ENCODE data around the gene TP53.
A peak's percentile ranks its signal among the peaks of the same experiment; 100 is the strongest.

The TP53 gene

GRCh38 chr17:7687072-7687907 is at the start of gene TP53:
TSS of gene TP53 (minus strand) at chr17:7687490. CDS start at chr17:7676594, 10,896 bp downstream.
- peak; percentile 64 for DNase-seq

GRCh38 chr17:7732981-7733539 is 45.8 kb upstream of the TP53 start:
- DNase-seq, result no peak

- DNase-seq, result no peak
Measured at GRCh38 chr17:7729816-7730215, 42.5 kb upstream of the TP53 start.

GRCh38 chr17:7727886-7728285 is 40.6 kb upstream of the TP53 start:
- no peak for DNase-seq

- DNase-seq, result no peak
Measured at GRCh38 chr17:7721612-7722011, 34.3 kb upstream of the TP53 start.

GRCh38 chr17:7720125-7720524 is 32.8 kb upstream of the TP53 start:
- no peak for DNase-seq

- no peak for DNase-seq
Measured at GRCh38 chr17:7719661-7720060, 32.4 kb upstream of the TP53 start.

GRCh38 chr17:7717756-7718350 is 30.6 kb upstream of the TP53 start:
- DNase-seq, result no peak

- peak; percentile 66 for DNase-seq
Measured at GRCh38 chr17:7716901-7717755, 29.8 kb upstream of the TP53 start, which contains the start of gene DNAH2. TSS of gene DNAH2 (plus strand) at chr17:7717744. CDS start at chr17:7719735, 1,991 bp downstream.

GRCh38 chr17:7715936-7716886 is 28.9 kb upstream of the TP53 start:
- no peak for DNase-seq

- no peak for DNase-seq
Measured at GRCh38 chr17:7714721-7715594, 27.7 kb upstream of the TP53 start.

- no peak for DNase-seq
Measured at GRCh38 chr17:7713782-7714181, 26.5 kb upstream of the TP53 start.

- no peak for DNase-seq
Measured at GRCh38 chr17:7712111-7712771, 25.0 kb upstream of the TP53 start.

- no peak for DNase-seq
Measured at GRCh38 chr17:7711051-7711755, 23.9 kb upstream of the TP53 start.

GRCh38 chr17:7710301-7710700 is 23.0 kb upstream of the TP53 start:
- no peak for DNase-seq

GRCh38 chr17:7709031-7709430 is 21.7 kb upstream of the TP53 start:
- DNase-seq, result no peak

GRCh38 chr17:7707858-7708750 is 20.8 kb upstream of the TP53 start:
- no peak for DNase-seq

- DNase-seq, result no peak
Measured at GRCh38 chr17:7707446-7707845, 20.2 kb upstream of the TP53 start.
